Astrocyte (in vitro differentiated cells and primary cell): ENCODE data around the gene TYSND1.

Experiments used
- EZH2 ChIP-seq: IDR thresholded peaks from 2 replicates; pipeline ENCODE4 v1.6.1; 2012; ENCODE audit warnings: mild to moderate bottlenecking, low read length, inconsistent platforms; ENCODE audit not compliant: insufficient read depth
- TF ChIP-seq, protein P1 (sequence below): IDR thresholded peaks from 2 replicates; pipeline ENCODE4 v1.5.1; 2011; ENCODE audit warnings: low read depth, mild to moderate bottlenecking, inconsistent platforms, low read length, moderate library complexity; ENCODE audit not compliant: insufficient read depth

DNA sequence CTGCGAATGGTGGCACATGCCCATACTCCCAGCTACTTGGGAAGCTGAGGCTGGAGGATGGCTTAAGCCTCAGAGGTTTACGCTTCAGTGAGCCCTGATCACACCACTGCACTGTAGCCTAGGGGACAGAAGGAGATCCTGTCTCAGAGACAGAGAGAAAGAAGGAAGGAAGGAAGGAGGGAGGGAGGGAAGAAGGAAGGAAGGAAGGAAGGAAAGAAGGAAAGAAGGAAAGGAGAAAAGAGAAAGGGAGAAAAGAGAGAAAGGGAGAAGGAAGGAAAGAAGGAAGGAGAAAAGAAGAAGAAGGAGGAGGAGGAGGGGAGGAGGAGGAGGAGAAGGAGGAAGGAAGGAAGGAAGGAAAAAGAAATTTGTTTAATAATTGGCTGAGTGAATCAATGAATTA, 36.8 kb upstream of the TYSND1 start:
- TF ChIP-seq, protein P1, sequence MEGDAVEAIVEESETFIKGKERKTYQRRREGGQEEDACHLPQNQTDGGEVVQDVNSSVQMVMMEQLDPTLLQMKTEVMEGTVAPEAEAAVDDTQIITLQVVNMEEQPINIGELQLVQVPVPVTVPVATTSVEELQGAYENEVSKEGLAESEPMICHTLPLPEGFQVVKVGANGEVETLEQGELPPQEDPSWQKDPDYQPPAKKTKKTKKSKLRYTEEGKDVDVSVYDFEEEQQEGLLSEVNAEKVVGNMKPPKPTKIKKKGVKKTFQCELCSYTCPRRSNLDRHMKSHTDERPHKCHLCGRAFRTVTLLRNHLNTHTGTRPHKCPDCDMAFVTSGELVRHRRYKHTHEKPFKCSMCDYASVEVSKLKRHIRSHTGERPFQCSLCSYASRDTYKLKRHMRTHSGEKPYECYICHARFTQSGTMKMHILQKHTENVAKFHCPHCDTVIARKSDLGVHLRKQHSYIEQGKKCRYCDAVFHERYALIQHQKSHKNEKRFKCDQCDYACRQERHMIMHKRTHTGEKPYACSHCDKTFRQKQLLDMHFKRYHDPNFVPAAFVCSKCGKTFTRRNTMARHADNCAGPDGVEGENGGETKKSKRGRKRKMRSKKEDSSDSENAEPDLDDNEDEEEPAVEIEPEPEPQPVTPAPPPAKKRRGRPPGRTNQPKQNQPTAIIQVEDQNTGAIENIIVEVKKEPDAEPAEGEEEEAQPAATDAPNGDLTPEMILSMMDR, result no peak
- TF ChIP-seq EZH2, result no peak
